GM12878 (cell line): ENCODE results near the gene ACTMAP.

ENCODE experiments used
- CHD2 ChIP-seq: IDR thresholded peaks from 2 replicates; pipeline ENCODE4 v1.6.1; 2011; ENCODE audit warnings: low read depth, low read length, improper control_type of control experiment, borderline replicate concordance
- CTCF ChIP-seq, 3 experiments: IDR thresholded peaks in 2 of 3; conservative IDR thresholded peaks in 1 of 3; 2 replicates each; pipeline ENCODE4 v1.5.1; 2011; ENCODE audit warnings: low read depth in 3 of 3, low read length in 3 of 3, mild to moderate bottlenecking in 3 of 3, control low read depth in 2 of 3, moderate library complexity in 2 of 3, inconsistent platforms in 1 of 3, mixed read lengths in 1 of 3; ENCODE audit not compliant: control insufficient read depth in 2 of 3, insufficient read depth in 1 of 3; ENCODE audit errors: extremely low read depth in 1 of 3
- EZH2 ChIP-seq: IDR thresholded peaks from 2 replicates; pipeline ENCODE4 v1.6.1; 2012; ENCODE audit warnings: low read depth, mild to moderate bottlenecking, control low read depth, inconsistent platforms, low read length, borderline replicate concordance; ENCODE audit not compliant: control insufficient read depth
- MAX ChIP-seq: IDR thresholded peaks from 2 replicates; pipeline ENCODE4 v1.6.1; 2012; ENCODE audit warnings: low read depth, low read length, improper control_type of control experiment
- SIN3A ChIP-seq: IDR thresholded peaks from 2 replicates; pipeline ENCODE4 v1.6.1; 2012; ENCODE audit warnings: low read depth, low read length, improper control_type of control experiment
- SMC3 ChIP-seq: IDR thresholded peaks from 2 replicates; pipeline ENCODE4 v1.6.1; 2011; ENCODE audit warnings: low read length, improper control_type of control experiment, borderline replicate concordance
- SP1 ChIP-seq: IDR thresholded peaks from one replicate; pipeline ENCODE4 v1.6.1; 2011; ENCODE audit warnings: low read depth, low read length
- TAF1 ChIP-seq: IDR thresholded peaks from 2 replicates; pipeline ENCODE4 v1.6.1; 2011; ENCODE audit warnings: mild to moderate bottlenecking, low read depth, low read length, borderline replicate concordance
- ZBTB40 ChIP-seq: fragments of 450-650 bp; IDR thresholded peaks from 2 replicates; pipeline ENCODE4 v1.6.1; 2016; ENCODE audit warnings: mild to moderate bottlenecking, moderate library complexity, borderline replicate concordance

- TF ChIP-seq CTCF (IDR thresholded peaks at IDR 0.05 in 2 of 3, conservative IDR thresholded peaks at IDR 0.05 in 1 of 3; ENCODE audit: control insufficient read depth in 2 of 3, extremely low read depth in 1 of 3, insufficient read depth in 1 of 3, low read depth in 3 of 3, low read length in 3 of 3) (no peak), SMC3 (no peak), ZBTB40 (no peak; the same call in 1 of the 2 replicates), TAF1 (no peak), SIN3A (no peak), SP1 (no peak), MAX (no peak), EZH2 (no peak), CHD2 (no peak)
Observed at GRCh38 chr19:40719414-40719894, 30.8 kb downstream of the ACTMAP start.
